IMR-90 (cell line): ENCODE measurements around the gene NLRP1. TPM values are rescaled to one million over a fixed set of nuclear protein-coding genes. Genes with fewer than 3 reads are reported as not detected.
A peak's percentile ranks its signal among the peaks of the same experiment; 100 is the strongest.

Experiments used
- ATAC-seq: fragments of 200-7000 bp; cut with Tn5 transposase; 2 replicates; pipeline ENCODE4 v1.9.1; 2020; ENCODE audit warnings: low read depth, mild to moderate bottlenecking, moderate library complexity
- BruUV-seq: library from RNA; stranded (reverse); fragments of 400-500 nt; replicated peaks from 2 replicates; lab custom pipeline; 2021; lab: Mats Ljungman, UMichigan
- CTCF ChIA-PET: fragments of 300-600 bp; formaldehyde crosslinking; extraction: SDS; loops from one replicate; lab custom pipeline; 2021; ENCODE audit warnings: antibody characterized with exemption; lab: Yijun Ruan, JAX
- POLR2A ChIA-PET: fragments of 300-600 bp; sonication (Branson Sonifier 250); formaldehyde crosslinking; loops from one replicate; lab custom pipeline; 2022; ENCODE audit warnings: antibody characterized with exemption; ENCODE audit not compliant: unreplicated experiment; lab: Charles Lee
- DNase-seq: peaks from one replicate; pipeline ENCODE4 v3.0.0; 2013
- H2AFZ ChIP-seq: replicated peaks from 2 replicates; pipeline ENCODE3; 2013; ENCODE audit warnings: low read length, mild to moderate bottlenecking; ENCODE audit not compliant: poor library complexity
- H2AK5ac ChIP-seq: 2 replicates; pipeline ENCODE4 v1.6.1; 2013; ENCODE audit warnings: low read depth, low read length, inconsistent platforms
- H2AK9ac ChIP-seq: replicated peaks from 2 replicates; pipeline ENCODE3; 2013; ENCODE audit warnings: mild to moderate bottlenecking, low read depth, low read length, moderate library complexity; ENCODE audit not compliant: poor library complexity
- H2BK120ac ChIP-seq: 2 replicates; pipeline ENCODE4 v1.6.1; 2013; ENCODE audit warnings: low read depth, low read length, inconsistent platforms
- H2BK15ac ChIP-seq: 3 replicates; pipeline ENCODE4 v1.6.1; 2013; ENCODE audit warnings: low read depth, low read length, inconsistent platforms
- H2BK20ac ChIP-seq: 2 replicates; pipeline ENCODE4 v1.6.1; 2013; ENCODE audit warnings: low read depth, mild to moderate bottlenecking, inconsistent platforms, low read length, moderate library complexity
- H2BK5ac ChIP-seq: 2 replicates; pipeline ENCODE4 v1.6.1; 2013; ENCODE audit warnings: mild to moderate bottlenecking, low read depth, low read length, inconsistent platforms; ENCODE audit not compliant: poor library complexity, severe bottlenecking
- H3K14ac ChIP-seq: replicated peaks from 2 replicates; pipeline ENCODE4 v1.6.1; 2013; ENCODE audit warnings: low read depth, low read length, inconsistent platforms
- H3K18ac ChIP-seq: 2 replicates; pipeline ENCODE4 v1.6.1; 2013; ENCODE audit warnings: low read depth, low read length, control low read depth
- H3K23ac ChIP-seq: 2 replicates; pipeline ENCODE4 v1.6.1; 2013; ENCODE audit warnings: low read depth, low read length, inconsistent platforms
- H3K27ac ChIP-seq: 2 replicates; pipeline ENCODE4 v1.5.1; 2013; ENCODE audit warnings: mild to moderate bottlenecking, control low read depth, low read length; ENCODE audit not compliant: insufficient read depth
- H3K27me3 ChIP-seq: 2 replicates; pipeline ENCODE4 v1.6.1; 2013; ENCODE audit warnings: low read length; ENCODE audit not compliant: control insufficient read depth, insufficient read depth
- H3K36me3 ChIP-seq: 2 replicates; pipeline ENCODE4 v1.6.1; 2013; ENCODE audit warnings: low read length, mixed read lengths; ENCODE audit not compliant: control insufficient read depth, insufficient read depth
- H3K4ac ChIP-seq: 2 replicates; pipeline ENCODE4 v1.6.1; 2013; ENCODE audit warnings: low read depth, low read length, inconsistent platforms
- H3K4me1 ChIP-seq: 2 replicates; pipeline ENCODE4 v1.6.1; 2013; ENCODE audit warnings: low read length, mixed read lengths; ENCODE audit not compliant: control insufficient read depth, insufficient read depth
- H3K4me2 ChIP-seq: 2 replicates; pipeline ENCODE4 v1.6.1; 2013; ENCODE audit warnings: low read depth, mild to moderate bottlenecking, control low read depth, low read length, moderate library complexity
- H3K4me3 ChIP-seq: 2 replicates; pipeline ENCODE4 v1.5.1; 2013; ENCODE audit warnings: low read depth, mild to moderate bottlenecking, control low read depth, low read length, moderate library complexity; ENCODE audit not compliant: insufficient read depth
- H3K56ac ChIP-seq: 2 replicates; pipeline ENCODE4 v1.6.1; 2013; ENCODE audit warnings: low read length, inconsistent platforms; ENCODE audit not compliant: insufficient read depth; ENCODE audit errors: extremely low read depth
- H3K79me1 ChIP-seq, 2 experiments: 2 replicates each; pipeline ENCODE4 v1.6.1; 2013; ENCODE audit warnings: low read length in 2 of 2, inconsistent platforms in 1 of 2, low read depth in 1 of 2
- H3K9ac ChIP-seq: 2 replicates; pipeline ENCODE4 v1.6.1; 2013; ENCODE audit warnings: low read depth, low read length, control low read depth
- H3K9me1 ChIP-seq: 2 replicates; pipeline ENCODE4 v1.6.1; 2013; ENCODE audit warnings: low read length, inconsistent platforms; ENCODE audit not compliant: insufficient read depth
- H3K9me3 ChIP-seq: 2 replicates; pipeline ENCODE4 v1.6.1; 2013; ENCODE audit warnings: low read length; ENCODE audit not compliant: control insufficient read depth, insufficient read depth
- H4K20me1 ChIP-seq: 2 replicates; pipeline ENCODE4 v1.6.1; 2013; ENCODE audit warnings: low read length, inconsistent platforms; ENCODE audit not compliant: insufficient read depth
- H4K5ac ChIP-seq: 2 replicates; pipeline ENCODE4 v1.6.1; 2013; ENCODE audit warnings: mild to moderate bottlenecking, low read depth, low read length, control low read depth
- H4K8ac ChIP-seq, 2 experiments: 2 replicates each; pipeline ENCODE4 v1.6.1; 2013; ENCODE audit warnings: low read depth in 2 of 2, low read length in 2 of 2, control low read depth in 1 of 2, inconsistent platforms in 1 of 2
- H4K91ac ChIP-seq: 2 replicates; pipeline ENCODE4 v1.6.1; 2013; ENCODE audit warnings: low read depth, low read length, inconsistent platforms; ENCODE audit not compliant: insufficient read depth
- MAZ ChIP-seq: IDR thresholded peaks from 2 replicates; pipeline ENCODE4 v1.6.1; 2012; ENCODE audit warnings: low read depth, mild to moderate bottlenecking, low read length, improper control_type of control experiment, moderate library complexity, borderline replicate concordance
- MXI1 ChIP-seq: IDR thresholded peaks from 2 replicates; pipeline ENCODE4 v1.6.1; 2012; ENCODE audit warnings: low read depth, mild to moderate bottlenecking, low read length, moderate library complexity, borderline replicate concordance
- NFE2L2 ChIP-seq: fragments of 150-350 bp; IDR thresholded peaks from 2 replicates; pipeline ENCODE4 v1.6.1; 2016; ENCODE audit warnings: low read depth, mild to moderate bottlenecking, low read length
- POLR2A ChIP-seq: IDR thresholded peaks from 2 replicates; pipeline ENCODE4 v1.6.1; 2012; ENCODE audit warnings: mild to moderate bottlenecking, low read depth, low read length
- RAD21 ChIP-seq: IDR thresholded peaks from 2 replicates; pipeline ENCODE4 v1.6.1; 2012; ENCODE audit warnings: low read length, improper control_type of control experiment
- SMC3 ChIP-seq: fragments of 150-350 bp; IDR thresholded peaks from 2 replicates; pipeline ENCODE4 v1.6.1; 2016; ENCODE audit warnings: low read depth, mild to moderate bottlenecking, antibody characterized with exemption, low read length, moderate library complexity
- WGBS, 2 experiments: methylation state at CpG; one replicate each; pipeline versions ENCODE4 v1.1.5 to v1.1.7; 2013; ENCODE audit warnings: missing lambda C conversion rate in 2 of 2; ENCODE audit not compliant: insufficient read length in 1 of 2; ENCODE audit errors: extremely low coverage in 2 of 2; 5-methylcytosine and 5-hydroxymethylcytosine counted together
- dilution Hi-C: fragments of 300-500 bp; cut with HindIII; formaldehyde crosslinking; loops from one replicate; pipeline ENCODE4 v1.14.3; 2018; ENCODE audit warnings: low sequenced_read_pairs; ENCODE audit not compliant: unreplicated experiment
- in situ Hi-C: fragments of 300-500 bp; cut with MboI; formaldehyde crosslinking; loops from 3 replicates; pipeline ENCODE4 v1.14.3; 2019; ENCODE audit warnings: low sequenced_read_pairs, inconsistent platforms, mixed read lengths
- intact Hi-C: fragments of 100-400 bp; cut with micrococcal nuclease; formaldehyde crosslinking; loops from 2 replicates; pipeline ENCODE4 v1.10.0; 2022
- polyA plus RNA-seq, 3 experiments: library from polyadenylated mRNA; depleted of rRNA; stranded (reverse); fragments of >200 nt; gene quantifications; 2 replicates each; pipeline ENCODE4 v1.2.3, GENCODE V29; 2012; ENCODE audit warnings: low replicate concordance in 1 of 3
- total RNA-seq: library from RNA; depleted of rRNA; stranded (reverse); fragments of >200 nt; gene quantifications from 2 replicates; pipeline ENCODE4 v1.2.3, GENCODE V29; 2012
- TF ChIP-seq, protein P1 (sequence below): conservative IDR thresholded peaks from 2 replicates; pipeline ENCODE4 v1.5.1; 2012; ENCODE audit warnings: mild to moderate bottlenecking, low read depth, low read length, improper control_type of control experiment

Gene NLRP1
- total and polyA plus RNA-seq, 2 of the 4 experiments (the other 2 are of a cell fraction) = 134 to 340 TPM

- H3K14ac ChIP-seq = no peak overlapping the region
- H2BK20ac ChIP-seq = peak overlapping the region; percentile 81
- H2BK120ac ChIP-seq = no peak overlapping the region
- peak overlapping the region; percentile 74; the same call in 1 of the 2 replicates for H2AK5ac ChIP-seq
- H3K4me3 ChIP-seq = no peak overlapping the region
- no peak overlapping the region for H3K4me2 ChIP-seq
- no peak overlapping the region for H2BK15ac ChIP-seq
- H3K23ac ChIP-seq = no peak overlapping the region
- 0 out of 2 replicates have a peak overlapping the region, but pooled peaks have one; percentile 59 for H4K91ac ChIP-seq
- no peak overlapping the region for H4K8ac ChIP-seq
- ChIA-PET CTCF (interaction anchor here (0.8 to 1.1 kb wide), 3 partner anchors 835 to 848 kb away, joined by 3 to 5 read pairs (median 4); no protein-coding TSS in a partner anchor), POLR2A (no interaction called here)
- dilution Hi-C loops (no loop called here), intact Hi-C loops (loop anchor here (1.0 to 10.0 kb wide), 4 partner anchors 120 to 1257 kb away; partner anchors contain the start of genes C17orf100 and MED31), in situ Hi-C loops (loop anchor here (5.0 kb wide), 1 partner anchor 835 kb away; no protein-coding TSS in a partner anchor)
- no peak overlapping the region for H2AK9ac ChIP-seq
- no peak overlapping the region for H2BK5ac ChIP-seq
- peak overlapping the region; percentile 77 for H2AFZ ChIP-seq
- DNase-seq (peak; percentile 76), ATAC-seq (peak; percentile 33)
- H3K27ac ChIP-seq = no peak overlapping the region
- TF ChIP-seq MAZ (no peak), RAD21 (peak; percentile 93), POLR2A (no peak), MXI1 (no peak), SMC3 (peak; percentile 86), NFE2L2 (no peak)
- TF ChIP-seq, protein P1, sequence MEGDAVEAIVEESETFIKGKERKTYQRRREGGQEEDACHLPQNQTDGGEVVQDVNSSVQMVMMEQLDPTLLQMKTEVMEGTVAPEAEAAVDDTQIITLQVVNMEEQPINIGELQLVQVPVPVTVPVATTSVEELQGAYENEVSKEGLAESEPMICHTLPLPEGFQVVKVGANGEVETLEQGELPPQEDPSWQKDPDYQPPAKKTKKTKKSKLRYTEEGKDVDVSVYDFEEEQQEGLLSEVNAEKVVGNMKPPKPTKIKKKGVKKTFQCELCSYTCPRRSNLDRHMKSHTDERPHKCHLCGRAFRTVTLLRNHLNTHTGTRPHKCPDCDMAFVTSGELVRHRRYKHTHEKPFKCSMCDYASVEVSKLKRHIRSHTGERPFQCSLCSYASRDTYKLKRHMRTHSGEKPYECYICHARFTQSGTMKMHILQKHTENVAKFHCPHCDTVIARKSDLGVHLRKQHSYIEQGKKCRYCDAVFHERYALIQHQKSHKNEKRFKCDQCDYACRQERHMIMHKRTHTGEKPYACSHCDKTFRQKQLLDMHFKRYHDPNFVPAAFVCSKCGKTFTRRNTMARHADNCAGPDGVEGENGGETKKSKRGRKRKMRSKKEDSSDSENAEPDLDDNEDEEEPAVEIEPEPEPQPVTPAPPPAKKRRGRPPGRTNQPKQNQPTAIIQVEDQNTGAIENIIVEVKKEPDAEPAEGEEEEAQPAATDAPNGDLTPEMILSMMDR = peak; percentile 95
- no peaks in the 10 kb centered on the region for H3K36me3 ChIP-seq
- no peak overlapping the region for H3K9ac ChIP-seq
- no peak overlapping the region for H3K18ac ChIP-seq
- no peak overlapping the region for H4K5ac ChIP-seq
- no peaks in the 10 kb centered on the region for H3K9me3 ChIP-seq
- H3K4me1 ChIP-seq = peaks cover 20% of the 10 kb centered on the region
- peaks cover 16 to 20% of the 10 kb centered on the region in 2 experiments; a peak in 3 of 4 replicates for H3K79me1 ChIP-seq
- H4K20me1 ChIP-seq = no peaks in the 10 kb centered on the region
- WGBS, 2 experiments = 39% methylated on average over 3 of the region's 6 CpGs; no CpG with 5 or more reads in 1 of the 2 experiments
- H3K56ac ChIP-seq = no peak overlapping the region
- H3K27me3 ChIP-seq = no peaks in the 10 kb centered on the region
- H3K4ac ChIP-seq = 0 out of 2 replicates have a peak overlapping the region, but pooled peaks have one; percentile 34
- BruUV-seq = no TSS peak
- H3K9me1 ChIP-seq = peaks cover 16% of the 10 kb centered on the region
These were observed 3.2 kb upstream of the NLRP1 start for GRCh38 chr17:5587438-5588032.
